NCI-H1417 treated with DMSO at 0.1 percent for 48 hours (cell line): Measurements from ENCODE around the gene KRT40.
"Not testable (repeated sequence)": the region's sequence is repeated elsewhere in the genome, so short reads cannot be mapped to it uniquely, and the experiment has no call there.

Source experiments
- DNase-seq: peaks from one replicate; lab custom pipeline; 2025; lab: John Stamatoyannopoulos, UW

Gene KRT40

DNA sequence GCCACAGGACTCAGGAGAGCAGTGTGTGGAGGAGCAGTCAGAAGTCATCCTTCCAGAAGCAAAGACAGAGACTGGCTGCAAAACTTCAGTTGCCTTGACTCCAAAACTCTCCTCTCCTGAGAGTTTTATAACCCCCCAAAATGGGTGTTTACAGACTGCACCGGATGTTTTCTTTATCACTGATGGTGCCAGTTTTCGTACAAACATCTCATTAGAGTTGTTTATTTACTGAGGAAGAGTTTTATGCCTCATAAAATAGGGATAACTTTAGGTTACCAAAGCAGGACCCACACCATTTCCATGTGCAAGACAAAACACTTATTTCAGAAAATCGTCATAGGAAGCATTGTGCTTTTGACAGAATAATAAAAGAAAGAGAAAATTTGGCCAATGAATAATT is at the start of gene KRT40:
KRT40 (minus strand) TSS at position 101 of the 400 bp plus-strand sequence; CDS start at position 48, 53 bp downstream.
- no peak for DNase-seq

DNA sequence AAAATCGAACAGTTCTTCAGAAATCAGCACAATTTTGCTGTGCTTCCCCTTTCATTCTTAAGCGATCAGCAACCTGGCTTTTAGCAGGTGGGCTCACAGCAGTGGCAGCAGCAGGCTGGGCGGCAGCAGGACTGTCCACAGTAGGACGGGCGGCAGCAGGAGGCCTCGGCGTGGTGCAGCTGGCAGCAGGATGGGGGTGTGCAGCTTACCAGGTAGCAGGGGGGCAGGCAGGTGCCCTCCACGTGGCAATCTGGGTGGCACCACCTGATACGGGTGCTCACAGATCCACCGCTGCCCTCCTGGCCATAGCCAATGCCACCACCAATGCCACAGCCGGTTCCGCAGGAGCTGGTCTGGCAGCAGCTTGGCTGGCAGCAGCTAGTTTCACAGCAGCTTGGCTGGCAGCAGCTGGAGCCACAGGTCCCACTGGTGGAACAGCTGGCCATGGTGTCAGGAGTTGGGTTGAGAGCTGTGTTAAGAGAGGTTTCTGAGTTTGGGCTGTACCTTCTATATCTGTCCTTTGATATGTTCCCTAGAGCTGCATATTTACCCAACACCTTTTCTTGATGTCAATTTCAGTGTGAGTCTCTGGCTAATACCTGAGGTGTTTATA is 45.6 kb upstream of the KRT40 start, which contains the start of gene KRTAP1-4:
KRTAP1-4 (minus strand) TSS at position 563 of the 613 bp plus-strand sequence; CDS start at position 446, 117 bp downstream.
- no peak for DNase-seq

DNA sequence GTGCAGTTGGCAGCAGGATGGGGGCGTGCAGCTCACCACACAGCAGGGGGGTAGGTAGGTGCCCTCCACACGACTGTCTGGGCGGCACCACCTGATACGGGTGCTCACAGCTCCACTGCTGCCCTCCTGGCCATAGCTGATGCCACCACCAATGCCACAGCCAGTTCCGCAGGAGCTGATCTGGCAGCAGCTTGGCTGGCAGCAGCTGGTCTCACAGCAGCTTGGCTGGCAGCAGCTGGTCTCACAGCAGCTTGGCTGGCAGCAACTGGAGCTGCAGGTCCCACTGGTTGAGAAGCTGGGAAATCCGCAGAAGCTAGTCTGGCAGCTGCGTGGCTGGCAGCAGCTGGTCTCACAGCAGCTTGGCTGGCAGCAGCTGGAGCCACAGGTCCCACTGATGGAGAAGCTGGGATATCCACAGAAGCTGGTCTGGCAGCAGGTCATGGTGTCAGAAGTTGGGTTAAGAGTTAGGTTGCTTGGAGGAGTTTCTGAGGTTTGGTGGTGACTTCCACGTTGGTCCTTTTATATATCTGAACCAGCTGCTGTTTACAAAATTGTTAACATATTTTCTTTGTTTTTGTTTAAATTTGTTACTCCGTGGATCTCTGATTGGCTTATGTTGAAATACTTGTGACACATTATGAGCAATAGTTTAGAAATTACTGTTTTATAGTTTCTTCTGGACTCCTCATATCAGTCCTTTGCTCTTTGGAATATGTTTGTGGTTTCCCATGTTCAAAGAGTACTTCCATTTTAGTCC is 42.8 kb upstream of the KRT40 start, which contains the start of gene KRTAP1-5:
KRTAP1-5 (minus strand) TSS at position 494 of the 757 bp plus-strand sequence; CDS start at position 441, 53 bp downstream.
- DNase-seq = no peak

DNA sequence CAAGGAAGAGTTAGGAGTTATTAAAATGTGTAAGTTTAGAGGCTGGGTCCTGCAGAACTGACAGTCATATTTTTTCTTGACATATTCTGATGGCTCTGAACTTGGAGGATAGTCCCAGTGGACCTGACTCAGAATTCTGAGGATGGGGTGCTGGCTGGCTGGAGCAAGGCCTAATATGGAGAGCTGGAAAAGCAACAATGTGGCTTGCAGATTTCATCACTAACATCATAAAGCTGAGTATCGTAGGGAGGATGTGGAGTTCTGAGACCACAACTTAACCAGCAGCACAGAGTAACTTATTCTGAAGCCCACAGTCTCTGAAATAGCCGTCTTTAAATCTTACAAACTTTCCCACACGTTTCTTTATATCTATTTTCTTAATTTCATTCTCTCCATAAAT is 40.6 kb upstream of the KRT40 start:
- DNase-seq = no peak

DNA sequence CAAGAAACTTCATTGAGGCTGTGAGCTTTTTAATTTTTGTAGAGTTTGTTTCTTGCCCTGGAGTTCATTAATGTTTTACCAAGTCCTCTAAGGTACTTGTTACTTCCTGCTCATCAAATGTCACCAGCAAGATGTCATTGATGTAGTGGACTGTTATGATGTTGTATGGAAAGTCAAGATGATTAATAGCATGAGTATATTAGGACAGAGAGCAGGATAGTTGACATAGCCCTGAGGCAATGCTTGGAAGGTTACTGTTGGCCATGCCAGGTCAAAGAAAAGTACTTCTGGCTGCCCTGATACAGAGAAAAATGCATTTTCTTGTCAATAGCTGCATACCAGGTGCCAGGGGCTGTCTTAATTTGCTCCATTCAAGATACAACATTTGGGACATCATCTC is 36.2 kb upstream of the KRT40 start:
- no peak for DNase-seq

DNA sequence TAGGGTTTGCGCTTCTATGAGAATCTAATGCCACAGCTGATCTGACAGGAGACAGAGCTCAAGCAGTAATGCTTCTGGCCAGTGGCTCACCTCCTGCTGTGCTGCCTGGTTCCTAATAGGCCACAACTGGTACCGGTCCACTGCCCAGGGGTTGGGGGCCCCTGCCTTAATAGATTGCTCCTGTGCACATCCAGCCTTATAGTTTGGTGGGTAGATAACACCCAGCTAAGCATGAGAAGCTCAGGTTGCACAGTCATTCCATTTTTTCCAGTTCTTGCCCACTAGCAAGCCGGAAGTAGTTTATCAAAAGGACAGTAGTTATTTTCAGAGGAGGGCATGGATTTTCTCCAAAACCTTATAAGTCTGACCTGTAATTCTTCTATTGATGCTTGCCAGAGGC is 35.3 kb upstream of the KRT40 start:
- DNase-seq = no peak

DNA sequence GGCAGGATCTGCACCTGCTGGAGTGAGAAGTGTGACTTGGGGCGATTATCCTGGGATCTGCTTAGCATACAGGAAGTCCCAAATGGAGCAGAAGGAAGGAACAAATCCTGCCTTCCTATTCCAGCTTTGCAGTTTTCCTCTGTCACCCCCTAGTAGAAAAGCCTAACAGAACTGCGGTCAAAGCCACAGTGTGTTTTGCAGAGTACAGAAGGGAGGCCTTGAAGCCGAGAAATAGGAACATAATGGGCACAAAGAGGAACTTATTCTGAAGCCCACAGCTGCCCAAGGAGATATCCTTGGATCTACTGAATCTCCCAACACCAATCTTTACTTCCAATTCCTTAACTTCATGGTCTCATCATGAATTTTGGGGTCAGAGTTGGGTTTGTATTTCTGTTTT is 34.4 kb upstream of the KRT40 start:
- no peak for DNase-seq

DNA sequence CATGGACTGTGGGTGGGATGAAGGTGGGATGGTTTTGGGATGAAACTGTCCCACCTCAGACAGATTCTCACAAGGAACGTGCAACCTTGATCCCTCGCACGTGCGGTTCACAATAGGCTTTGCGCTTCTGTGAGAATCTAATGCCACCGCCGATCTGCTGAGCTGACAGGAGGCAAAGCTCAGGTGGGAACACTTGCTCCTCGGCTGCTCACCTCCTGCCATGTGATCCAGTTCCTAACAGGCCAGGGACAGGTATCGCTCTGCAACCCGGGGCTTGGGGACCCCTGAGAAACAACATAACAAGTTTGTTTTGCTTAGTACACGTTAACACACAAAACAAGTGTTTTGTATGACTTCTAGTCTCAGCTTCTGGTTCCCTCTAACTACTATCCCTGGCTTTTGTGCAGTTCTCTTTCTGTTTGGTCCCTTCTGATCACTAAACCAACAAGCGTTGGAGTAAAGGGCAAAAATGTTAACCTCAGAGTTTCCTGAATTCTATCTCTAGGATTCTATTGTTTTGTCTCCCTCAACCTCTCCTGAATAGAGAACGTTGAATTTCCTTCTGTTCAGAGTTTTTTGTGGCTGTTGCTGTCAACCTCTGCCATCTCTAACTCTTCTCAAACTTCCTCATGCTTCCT is 32.6 kb upstream of the KRT40 start:
- DNase-seq = no peak

DNA sequence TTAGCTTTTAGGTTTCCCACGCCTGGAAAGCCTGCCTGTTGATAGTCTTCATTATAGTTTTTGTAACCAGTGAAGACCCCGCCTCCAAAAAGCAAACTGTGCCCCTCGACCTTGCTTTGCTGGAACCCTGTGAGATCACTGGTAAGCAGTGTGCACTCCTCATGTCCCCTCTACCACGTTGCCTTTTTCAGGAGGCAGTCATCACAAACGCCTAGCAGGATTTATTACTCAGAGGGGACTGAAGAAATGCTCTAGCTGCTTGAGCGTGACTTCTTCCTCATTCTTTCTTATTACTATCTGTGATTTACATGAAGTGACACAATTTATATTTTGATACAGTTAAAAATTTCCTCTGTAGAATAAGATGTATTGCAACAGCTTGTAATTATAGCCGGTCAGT is 31.3 kb upstream of the KRT40 start:
- no peak for DNase-seq

DNA sequence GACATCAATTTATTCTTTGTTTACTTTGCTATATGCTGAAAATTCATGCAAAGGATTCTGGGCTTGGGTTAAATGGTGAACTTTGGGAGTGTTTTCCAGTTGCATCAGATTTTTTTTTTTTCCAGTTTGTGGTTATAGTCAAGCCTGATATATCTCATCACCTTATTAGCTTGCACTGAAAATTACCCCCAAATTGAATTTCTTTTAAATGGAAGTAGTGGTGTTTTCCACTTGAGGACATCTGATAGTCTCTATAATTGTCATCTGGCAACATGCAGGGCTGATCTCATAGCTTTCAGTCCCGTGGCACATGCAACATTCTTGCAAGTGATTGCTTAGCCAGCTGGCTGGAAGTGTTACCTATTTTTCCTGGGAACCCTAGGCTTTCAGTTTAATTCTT is 29.5 kb upstream of the KRT40 start:
- no peak for DNase-seq

DNA sequence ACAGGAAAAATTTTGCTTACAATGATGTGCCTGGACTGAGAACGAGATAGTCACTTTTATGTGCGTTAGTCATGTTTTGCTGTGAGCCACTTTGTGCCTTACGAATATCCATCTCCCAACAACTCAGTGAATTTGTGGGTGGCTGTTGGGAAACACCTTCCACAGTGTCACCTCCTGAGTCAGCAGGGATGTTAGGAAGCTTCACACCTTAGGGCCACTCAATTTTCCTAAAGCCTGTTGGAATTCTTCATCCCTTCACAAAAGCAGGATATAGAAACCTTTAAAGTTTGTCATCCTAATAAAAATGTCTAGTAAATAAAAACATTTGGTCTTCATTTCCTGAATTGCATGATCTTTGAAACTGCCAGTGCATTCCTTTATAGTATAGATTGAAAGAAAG is 29.1 kb upstream of the KRT40 start:
- no peak for DNase-seq

DNA sequence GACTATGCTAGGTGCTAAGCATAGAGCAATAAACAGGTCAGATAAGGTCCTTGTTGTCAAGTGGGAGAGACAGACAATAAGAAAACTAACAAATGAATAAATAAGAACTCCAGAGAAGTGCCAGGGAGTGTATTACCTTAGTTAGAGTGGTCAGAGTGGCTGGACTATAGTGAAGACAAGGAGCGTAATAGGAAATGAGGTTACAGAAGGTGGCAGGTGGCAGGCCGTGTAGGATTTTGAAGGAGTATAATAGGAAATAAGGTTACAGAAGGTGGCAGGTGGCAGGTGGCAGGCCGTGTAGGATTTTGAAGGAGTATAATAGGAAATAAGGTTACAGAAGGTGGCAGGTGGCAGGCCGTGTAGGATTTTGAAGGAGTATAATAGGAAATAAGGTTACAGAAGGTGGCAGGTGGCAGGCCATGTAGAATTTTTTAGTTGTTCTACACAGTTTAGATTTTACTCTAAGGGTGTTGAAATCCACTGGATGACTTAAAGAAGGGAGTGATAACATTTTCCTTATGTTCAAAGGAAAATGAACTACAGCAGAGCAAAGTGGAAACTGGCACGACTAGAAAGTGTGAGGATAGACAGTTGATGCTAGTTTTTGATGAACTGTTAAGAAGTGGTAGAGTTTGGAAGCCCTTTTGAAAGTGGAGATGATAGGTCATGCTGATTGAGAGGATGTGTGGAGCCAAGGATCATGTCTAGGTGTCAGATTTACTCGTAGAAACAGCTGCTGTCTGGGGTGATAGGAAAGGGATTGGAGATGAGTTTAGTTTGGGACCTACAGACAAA is 28.4 kb upstream of the KRT40 start:
- no peak for DNase-seq

DNA sequence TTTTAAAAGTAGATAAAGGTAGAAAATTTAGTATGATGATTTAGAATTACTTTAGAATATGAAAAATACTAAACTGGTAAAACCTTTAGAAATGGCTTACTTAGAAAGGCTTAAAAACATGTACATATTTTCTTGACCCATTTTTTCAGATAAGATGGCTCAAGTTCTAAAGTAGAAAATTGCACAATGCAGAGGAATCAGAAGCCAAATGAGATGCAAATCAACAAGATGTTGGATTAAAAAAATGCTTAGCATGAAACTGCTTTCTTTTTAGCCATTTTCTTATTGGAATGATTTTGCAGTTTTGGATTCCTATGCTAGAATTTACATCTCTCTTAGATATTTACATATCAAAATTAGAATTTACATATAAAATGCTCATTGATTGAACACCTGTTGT is 26.3 kb upstream of the KRT40 start:
- DNase-seq = no peak

DNA sequence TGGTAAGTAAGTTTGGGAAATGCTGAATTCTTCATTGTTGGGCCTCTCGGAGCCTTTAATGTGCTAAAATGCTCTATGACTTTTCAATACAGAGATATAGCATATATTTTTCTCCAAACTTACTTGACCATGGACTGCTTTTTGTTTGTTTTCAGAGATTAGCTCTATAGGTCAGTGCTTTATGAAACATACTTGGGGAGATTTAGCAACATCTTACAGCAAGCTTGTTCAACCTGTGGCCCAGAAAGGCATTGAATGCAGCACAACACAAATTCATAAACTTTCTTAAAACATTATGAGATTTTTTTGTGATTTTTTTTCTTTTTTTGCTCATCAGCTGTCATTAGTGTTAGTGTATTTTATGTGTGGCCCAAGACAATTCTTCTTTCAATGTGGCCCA is 25.8 kb upstream of the KRT40 start:
- no peak for DNase-seq

DNA sequence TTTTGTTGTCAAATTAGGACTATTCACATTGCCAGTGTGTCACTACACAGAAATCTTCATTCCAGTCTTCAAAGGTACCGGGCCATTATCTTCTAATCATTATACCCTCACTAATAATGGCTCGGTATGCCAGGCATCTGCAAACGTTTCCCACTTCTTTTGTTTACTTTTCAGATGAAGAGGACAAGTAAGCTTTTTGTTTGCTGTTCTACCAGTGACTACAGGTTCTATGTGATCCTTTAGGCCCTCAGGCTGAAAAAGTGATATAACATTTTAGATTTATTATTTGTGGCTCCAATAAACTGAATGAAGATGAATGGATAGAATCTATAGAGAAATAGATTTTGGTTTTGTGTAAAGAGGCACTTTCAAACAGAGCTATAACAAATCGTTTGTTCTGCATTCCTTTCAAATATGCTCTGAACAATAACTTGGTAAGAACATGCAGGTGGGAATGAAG is 25.2 kb upstream of the KRT40 start:
- DNase-seq = no peak

DNA sequence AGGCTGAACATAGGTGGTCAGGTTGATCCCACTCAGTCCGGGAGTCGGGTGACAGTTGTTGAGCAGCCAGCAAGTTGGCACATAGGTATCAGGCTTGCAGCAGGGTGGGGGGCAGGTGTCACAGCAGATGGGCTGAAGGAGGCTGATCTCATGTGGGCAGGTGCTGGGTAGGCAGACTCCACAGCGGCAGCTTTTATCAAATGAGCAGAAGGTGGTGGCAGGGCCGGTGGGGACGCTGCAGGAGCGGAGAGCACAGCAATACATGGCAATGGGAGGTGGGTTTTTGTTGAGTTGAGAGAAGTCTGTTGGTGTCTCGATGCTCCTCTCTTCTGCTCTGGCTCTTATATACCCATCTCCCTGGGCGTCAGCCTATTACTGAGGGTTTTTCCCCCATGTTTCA is 24.7 kb upstream of the KRT40 start, which contains the start of gene KRTAP3-1:
KRTAP3-1 (minus strand) TSS at position 318 of the 400 bp plus-strand sequence; CDS start at position 264, 54 bp downstream.
- no peak for DNase-seq

DNA sequence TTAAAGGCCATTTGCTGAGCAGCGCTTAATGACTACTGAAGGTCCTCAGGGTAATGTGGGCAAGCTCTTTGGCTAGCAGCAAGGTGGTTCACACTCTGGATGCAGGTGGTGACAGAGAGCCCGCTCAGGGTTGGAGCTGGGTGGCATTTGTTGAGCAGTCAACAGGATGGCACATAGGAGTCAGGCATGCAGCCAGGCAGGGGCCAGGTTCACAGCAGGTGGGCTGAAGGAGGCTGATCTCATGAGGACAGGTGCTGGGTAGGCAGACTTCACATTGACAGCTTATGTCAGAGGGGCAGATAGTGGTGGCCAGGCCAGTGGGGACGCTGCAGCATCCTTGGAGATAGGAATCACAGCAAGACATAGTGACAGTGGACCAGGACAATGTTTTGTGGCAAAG is 20.3 kb upstream of the KRT40 start:
- no peak for DNase-seq

DNA sequence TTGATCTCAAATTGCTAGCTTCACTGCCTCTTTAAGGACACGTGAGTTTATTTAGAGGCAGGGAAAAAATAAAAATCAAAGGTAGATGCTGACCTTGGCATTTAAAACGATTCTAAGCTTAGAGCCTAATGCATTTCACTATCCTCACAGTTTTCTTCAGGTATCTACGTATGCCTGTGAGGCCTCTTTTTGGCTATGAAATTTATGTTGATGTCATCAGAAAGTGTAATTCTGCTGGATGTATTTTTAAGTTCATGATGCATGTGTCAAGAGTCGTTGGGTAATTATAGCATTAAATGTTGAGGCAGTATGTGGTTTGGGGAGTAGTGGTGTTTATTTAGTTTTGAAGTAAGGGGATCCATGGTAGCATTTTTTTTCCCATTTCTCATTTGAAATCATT is 19.8 kb upstream of the KRT40 start:
- no peak for DNase-seq

DNA sequence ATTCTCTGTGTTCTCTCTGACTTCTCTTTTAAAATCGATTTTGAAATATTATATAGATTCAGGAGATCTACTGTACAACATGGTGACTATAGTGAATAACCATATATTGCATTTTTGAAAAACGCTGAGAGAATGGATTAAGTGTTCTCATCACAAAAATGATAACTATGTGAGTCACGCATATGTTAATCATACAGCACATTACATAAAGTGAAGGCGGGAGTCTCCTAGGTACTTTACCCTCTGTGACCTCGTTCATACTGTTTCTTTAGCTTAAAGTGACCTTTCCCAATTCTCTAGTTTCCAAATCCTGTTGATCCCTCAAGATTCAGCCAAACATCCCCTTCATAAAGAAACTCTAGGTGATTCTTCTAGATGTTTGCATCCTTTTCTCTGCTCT is 18.7 kb upstream of the KRT40 start:
- no peak for DNase-seq

DNA sequence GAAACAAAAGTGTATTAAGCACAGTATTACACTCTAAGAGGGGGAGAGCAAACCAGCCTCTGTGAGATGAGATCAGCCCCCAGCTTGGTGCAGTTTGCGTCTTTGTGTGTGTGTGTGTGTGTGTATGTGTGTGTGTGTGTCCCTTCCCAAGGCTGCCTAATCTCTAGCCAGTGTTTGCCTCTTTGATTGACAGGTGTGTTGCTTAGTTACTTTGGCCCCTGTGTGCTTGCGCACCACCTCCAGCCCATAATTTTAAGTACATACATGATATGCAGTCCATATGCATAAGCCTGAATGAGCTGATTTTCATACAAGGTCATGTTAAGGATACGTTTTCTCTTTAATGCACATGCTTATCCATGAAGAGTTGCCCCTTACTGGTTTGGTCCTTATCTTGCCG is 17.7 kb upstream of the KRT40 start:
- DNase-seq = no peak

DNA sequence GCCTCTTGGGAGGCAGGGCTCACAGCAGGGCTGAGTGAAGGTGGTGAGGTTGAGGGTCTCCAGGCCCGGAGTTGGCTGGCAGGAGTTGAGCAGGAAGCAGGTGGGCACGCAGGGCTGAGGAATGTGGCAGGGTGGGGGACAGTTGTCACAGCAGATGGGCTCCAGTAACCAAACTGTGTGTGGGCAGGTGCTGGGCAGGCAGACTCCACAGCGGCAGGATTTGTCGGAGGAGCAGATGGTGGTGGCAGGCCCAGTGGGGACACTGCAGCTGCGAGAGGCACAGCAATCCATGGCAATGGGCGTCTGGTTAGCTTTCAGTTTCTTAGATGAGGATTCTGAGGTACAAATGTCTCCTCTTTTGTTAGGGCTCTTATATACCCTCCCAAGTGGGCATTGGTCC is 15.4 kb upstream of the KRT40 start, which contains the start of gene KRTAP3-2:
KRTAP3-2 (minus strand) TSS at position 344 of the 400 bp plus-strand sequence; CDS start at position 291, 53 bp downstream.
- DNase-seq = not testable (repeated sequence)

DNA sequence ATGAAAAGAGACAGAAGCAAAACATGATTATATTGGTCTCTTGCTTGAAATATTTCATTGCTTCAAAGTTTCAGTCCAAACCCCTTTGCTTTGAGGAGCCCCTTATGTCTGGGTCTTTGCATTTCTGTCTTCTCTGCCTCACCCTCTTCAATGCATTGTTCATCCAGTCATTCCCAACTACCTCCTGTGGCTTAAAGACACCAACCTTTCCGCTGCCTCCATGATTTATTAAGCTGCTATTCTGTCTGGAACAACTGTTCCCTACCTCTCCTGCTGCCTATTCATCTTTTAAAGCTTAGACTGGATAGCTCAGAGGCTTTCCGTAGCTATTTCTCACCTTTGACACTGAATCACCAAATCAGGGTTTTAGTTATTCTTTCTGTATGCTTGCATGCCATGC is 13.2 kb upstream of the KRT40 start:
- no peak for DNase-seq
